ENCODE measurements around the gene AMT. TPM values are rescaled to one million over a fixed set of nuclear protein-coding genes. Genes with fewer than 3 reads are reported as not detected.
A peak's percentile ranks its signal among the peaks of the same experiment; 100 is the strongest.

AMT gene
- polyA plus RNA-seq, 1 donor (not counting 4 experiments of a cell fraction or from before 2014, with no cell fraction given): 7.1 TPM

GRCh38 chr3:49469936-49470713 lies 47.9 kb upstream of the AMT start, which contains the start of gene DAG1:
DAG1 (plus strand) TSS chr3:49470267; CDS start chr3:49510535, 40,268 bp downstream.
- no peaks in the 10 kb centered on the region for H3K36me3 ChIP-seq (ENCODE audit: control insufficient read depth in 2 of 2, extremely low read depth in 1 of 2, insufficient read depth in 2 of 2, low read length in 2 of 2)
- peak within 1 kb of the TSS; percentile 100 for H3K4me2 ChIP-seq (ENCODE audit: control insufficient read depth, extremely low read depth, insufficient read depth, low read depth, low read length)
- H3K9me1 ChIP-seq (ENCODE audit: control insufficient read depth, extremely low read depth, insufficient read depth, low read length): no peaks in the 10 kb centered on the region
- H3K27me3 ChIP-seq (ENCODE audit: control insufficient read depth, extremely low read depth, insufficient read depth, low read length): no peaks in the 10 kb centered on the region
- H4K20me1 ChIP-seq (ENCODE audit: control insufficient read depth, extremely low read depth, insufficient read depth, low read length): no peaks in the 10 kb centered on the region
- H3K4me3 ChIP-seq (ENCODE audit: control insufficient read depth in 2 of 3, extremely low read depth in 1 of 3, insufficient read depth in 2 of 3, low read depth in 1 of 3, low read length in 3 of 3): peak within 1 kb of the TSS; percentile 67 to 92 (median 79)
- H2AFZ ChIP-seq (ENCODE audit: control insufficient read depth, low read length): peak within 1 kb of the TSS; percentile 94
- DNase-seq (ENCODE audit: low read depth, low spot score): peak; percentile 77
- peaks cover 22% of the 10 kb centered on the region for H3K4me1 ChIP-seq (ENCODE audit: control insufficient read depth, extremely low read depth, insufficient read depth, low read length)
- TF ChIP-seq EZH2 (IDR thresholded peaks at IDR 0.05; ENCODE audit: low read length) (no peak), CTCF (optimal IDR thresholded peaks at IDR 0.05 in 1 of 3, IDR thresholded peaks at IDR 0.05 in 1 of 3, conservative IDR thresholded peaks at IDR 0.05 in 1 of 3; ENCODE audit: extremely low read depth in 1 of 3, insufficient read depth in 2 of 3, low read length in 3 of 3) (no peak)
- H3K27ac ChIP-seq (ENCODE audit: control insufficient read depth, insufficient read depth, low read length): peak within 1 kb of the TSS; percentile 95
- dilution Hi-C loops (cut with MboI; ENCODE audit: extremely low pct_ligation_motif_present, low sequenced_read_pairs): no loop called here
- peak within 1 kb of the TSS; percentile 86 for H3K9ac ChIP-seq (ENCODE audit: control insufficient read depth, extremely low read depth, insufficient read depth, low read length)
- H3K79me2 ChIP-seq (ENCODE audit: control insufficient read depth, insufficient read depth, low read length): peaks cover 23% of the 10 kb centered on the region
- FAIRE-seq: no peak
- no peaks in the 10 kb centered on the region for H3K9me3 ChIP-seq (ENCODE audit: control insufficient read depth, low read depth, low read length)

DNA sequence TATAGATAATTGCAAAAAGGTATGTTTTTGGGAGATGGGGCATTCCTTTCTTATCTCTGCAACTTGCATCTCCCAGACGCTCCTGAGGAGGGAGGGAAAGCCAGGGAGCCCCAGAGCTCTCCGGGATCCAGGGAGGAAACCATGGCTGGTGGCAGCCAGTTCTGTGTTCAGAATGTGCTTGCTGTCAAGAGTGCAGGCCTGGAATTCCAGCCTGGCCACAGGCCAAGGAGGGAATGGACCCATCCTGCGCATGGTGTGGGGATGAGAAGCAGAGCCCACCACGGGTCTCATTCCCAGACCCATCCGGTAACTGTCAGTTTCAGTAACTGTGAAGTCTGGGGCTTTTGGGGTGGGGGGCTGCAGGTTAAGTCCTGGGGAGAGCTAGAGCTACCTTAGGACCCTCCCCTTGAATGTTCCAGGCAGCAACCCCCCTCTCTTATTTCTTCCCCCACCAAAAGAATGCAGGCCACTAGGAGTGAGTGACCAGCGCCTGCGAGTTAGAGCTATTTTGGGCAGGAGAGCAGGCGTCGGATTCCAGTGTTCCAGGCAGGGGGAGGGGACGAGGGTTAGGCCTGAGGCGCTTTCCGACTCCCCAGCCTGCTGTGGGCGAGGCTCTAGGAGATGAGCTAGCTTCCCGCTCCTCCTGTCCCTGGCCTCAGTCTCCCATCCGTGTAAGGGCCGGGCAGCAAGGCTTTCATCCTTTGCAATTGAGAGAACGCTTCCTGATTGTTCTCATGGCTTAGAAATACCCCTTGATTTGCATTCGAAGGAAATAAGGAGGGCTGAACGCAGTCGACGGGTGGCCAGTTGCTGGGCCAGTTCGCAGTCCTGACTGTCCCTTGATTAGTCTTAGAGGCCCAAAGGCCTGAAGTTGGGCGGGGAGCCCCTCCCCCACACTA lies 47.0 kb upstream of the AMT start:
- Histone ChIP-seq H3K79me2 (ENCODE audit: control insufficient read depth, insufficient read depth, low read length) (peaks cover 21% of the 10 kb centered on the region), H3K4me1 (ENCODE audit: control insufficient read depth, extremely low read depth, insufficient read depth, low read length) (peaks cover 22% of the 10 kb centered on the region), H2AFZ (ENCODE audit: control insufficient read depth, low read length) (peak overlapping the region; percentile 94), H3K4me2 (ENCODE audit: control insufficient read depth, extremely low read depth, insufficient read depth, low read depth, low read length) (peak overlapping the region; percentile 100), H3K9ac (ENCODE audit: control insufficient read depth, extremely low read depth, insufficient read depth, low read length) (peak overlapping the region; percentile 86), H3K36me3 (ENCODE audit: control insufficient read depth in 2 of 2, extremely low read depth in 1 of 2, insufficient read depth in 2 of 2, low read length in 2 of 2) (no peaks in the 10 kb centered on the region), H3K9me3 (ENCODE audit: control insufficient read depth, low read depth, low read length) (no peaks in the 10 kb centered on the region), H3K4me3 (ENCODE audit: control insufficient read depth in 2 of 3, extremely low read depth in 1 of 3, insufficient read depth in 2 of 3, low read depth in 1 of 3, low read length in 3 of 3) (peak overlapping the region; percentile 41 to 92 (median 79)), H3K27ac (ENCODE audit: control insufficient read depth, insufficient read depth, low read length) (peak overlapping the region; percentile 95), H4K20me1 (ENCODE audit: control insufficient read depth, extremely low read depth, insufficient read depth, low read length) (no peaks in the 10 kb centered on the region), H3K9me1 (ENCODE audit: control insufficient read depth, extremely low read depth, insufficient read depth, low read length) (no peaks in the 10 kb centered on the region), H3K27me3 (ENCODE audit: control insufficient read depth, extremely low read depth, insufficient read depth, low read length) (no peaks in the 10 kb centered on the region)
- FAIRE-seq: no peak
- TF ChIP-seq CTCF (optimal IDR thresholded peaks at IDR 0.05 in 1 of 3, IDR thresholded peaks at IDR 0.05 in 1 of 3, conservative IDR thresholded peaks at IDR 0.05 in 1 of 3; ENCODE audit: extremely low read depth in 1 of 3, insufficient read depth in 2 of 3, low read length in 3 of 3): no peak
- no peak for TF ChIP-seq EZH2 (IDR thresholded peaks at IDR 0.05; ENCODE audit: low read length)
- dilution Hi-C loops (cut with MboI; ENCODE audit: extremely low pct_ligation_motif_present, low sequenced_read_pairs): no loop called here
- no peak for DNase-seq (ENCODE audit: low read depth, low spot score)

Measured in keratinocyte (primary cell).